K562 (cell line): ENCODE data around the gene ACBD5. TPM values are rescaled to one million over a fixed set of nuclear protein-coding genes. Genes with fewer than 3 reads are reported as not detected.

Experiments
- CCAR2 ChIP-seq: fragments of 200-400 bp; formaldehyde crosslinking; IDR thresholded peaks from 2 replicates; pipeline ENCODE4 v1.6.1; 2017; ENCODE audit warnings: mild to moderate bottlenecking, low read depth, low read length
- CHD7 ChIP-seq: fragments of 200-600 bp; sonication (generic); IDR thresholded peaks from one replicate; pipeline ENCODE4 v1.6.1; 2012; ENCODE audit warnings: mild to moderate bottlenecking, low read depth, low read length, inconsistent platforms
- MGA ChIP-seq: fragments of 450-650 bp; IDR thresholded peaks from 2 replicates; pipeline ENCODE4 v1.6.1; 2016; ENCODE audit warnings: mild to moderate bottlenecking, moderate library complexity
- SREBF2 ChIP-seq: sonication (generic); formaldehyde crosslinking; IDR thresholded peaks from 2 replicates; pipeline ENCODE4 v1.4.0; 2020; ENCODE audit warnings: mild to moderate bottlenecking, missing genetic modification reagents
- polyA plus RNA-seq, 8 experiments: library from polyadenylated mRNA; depleted of rRNA in 4 of 8; stranded (reverse) in 5 of 8; unstranded in 3 of 8; fragments of >200 nt; fragmentation: Nextera tagmentation in 2 of 8; fragmentation: Illumina TruSeq in 1 of 8; extraction: Ambion mirVana in 2 of 8; extraction: Trizol in 1 of 8; gene quantifications; 2 replicates each; pipeline versions ENCODE4 v1.2.1 to v1.2.3, GENCODE V29; 2011 to 2014; ENCODE audit warnings: inconsistent platforms in 1 of 8, missing spikeins in 1 of 8
- total RNA-seq, 7 experiments: library from RNA; depleted of rRNA in 6 of 7; stranded (reverse); fragments of >200 nt in 6 of 7; fragmentation: Illumina TruSeq in 2 of 7; extraction: Trizol in 2 of 7; gene quantifications; 2 replicates each; pipeline versions ENCODE4 v1.2.1 to v1.2.3, GENCODE V29; 2011 to 2021; ENCODE audit warnings: low replicate concordance in 1 of 7

ACBD5 gene
- total and polyA plus RNA-seq, 9 of the 15 experiments (the other 6 are each of a cell fraction or from before 2014, with no cell fraction given), result 1.5 to 10.3 (median 7.8) TPM

- no peak for TF ChIP-seq CHD7
- no peak for TF ChIP-seq CCAR2
- TF ChIP-seq SREBF2 (CRISPR knock-in tag), result no peak
- TF ChIP-seq MGA, result peak; percentile 19; the same call in 1 of the 2 replicates
Observed at GRCh38 chr10:27155066-27155754, 85.4 kb downstream of the ACBD5 start, which contains the start of gene MASTL (continued).
